Muscle layer of colon (tissue), 2 donors: ENCODE measurements around the gene FSTL5.

ENCODE experiments used
- H3K27ac ChIP-seq: one replicate; pipeline ENCODE4 v1.7.0; 2013; ENCODE audit warnings: low read depth, mild to moderate bottlenecking, low read length, moderate library complexity
- H3K27me3 ChIP-seq, 2 donors: one replicate each; pipeline ENCODE4 v1.7.0; 2013; ENCODE audit warnings: low read length in 2 of 2, mild to moderate bottlenecking in 2 of 2; ENCODE audit not compliant: insufficient read depth in 2 of 2, control insufficient read depth in 1 of 2
- H3K36me3 ChIP-seq: one replicate; pipeline ENCODE4 v1.7.0; 2013; ENCODE audit warnings: mild to moderate bottlenecking, low read length; ENCODE audit not compliant: insufficient read depth
- H3K4me1 ChIP-seq: one replicate; pipeline ENCODE4 v1.7.0; 2013; ENCODE audit warnings: mild to moderate bottlenecking, low read length; ENCODE audit not compliant: insufficient read depth
- H3K4me3 ChIP-seq, 2 donors: one replicate each; pipeline ENCODE4 v1.7.0; 2013; ENCODE audit warnings: low read length in 2 of 2, low read depth in 1 of 2, mild to moderate bottlenecking in 1 of 2, moderate library complexity in 1 of 2
- H3K9ac ChIP-seq: one replicate; pipeline ENCODE4 v1.7.0; 2013; ENCODE audit warnings: low read length
- H3K9me3 ChIP-seq: one replicate; pipeline ENCODE4 v1.7.0; 2013; ENCODE audit warnings: mild to moderate bottlenecking, low read length
- donor health status: abdominal sarcoma.
- donor health status: Adenocarcinoma of cecum.

FSTL5 gene

GRCh38 chr4:161345741-161346140 is 818.1 kb downstream of the FSTL5 start:
- no peak overlapping the region for H3K9ac ChIP-seq
- no peaks in the 10 kb centered on the region for H3K4me1 ChIP-seq
- no peaks in the 10 kb centered on the region for H3K27me3 ChIP-seq
- no peak overlapping the region for H3K27ac ChIP-seq
- no peaks in the 10 kb centered on the region for H3K36me3 ChIP-seq
- no peaks in the 10 kb centered on the region for H3K9me3 ChIP-seq
- H3K4me3 ChIP-seq: no peak overlapping the region

- Histone ChIP-seq H3K4me1 (no peaks in the 10 kb centered on the region), H3K9me3 (no peaks in the 10 kb centered on the region), H3K36me3 (no peaks in the 10 kb centered on the region), H3K27me3 (no peaks in the 10 kb centered on the region), H3K9ac (no peak overlapping the region), H3K27ac (no peak overlapping the region), H3K4me3 (no peak overlapping the region)
Observed at GRCh38 chr4:161343569-161343950, 820.2 kb downstream of the FSTL5 start.

- H3K9ac ChIP-seq: no peak overlapping the region
- H3K36me3 ChIP-seq: no peaks in the 10 kb centered on the region
- no peaks in the 10 kb centered on the region for H3K27me3 ChIP-seq
- no peak overlapping the region for H3K27ac ChIP-seq
- H3K9me3 ChIP-seq: no peaks in the 10 kb centered on the region
- no peaks in the 10 kb centered on the region for H3K4me1 ChIP-seq
- no peak overlapping the region for H3K4me3 ChIP-seq
Observed at GRCh38 chr4:161342881-161343568, 820.8 kb downstream of the FSTL5 start.

- no peak overlapping the region for H3K9ac ChIP-seq
Observed at GRCh38 chr4:161336621-161337020, 827.2 kb downstream of the FSTL5 start.

GRCh38 chr4:161336016-161336530 is 827.7 kb downstream of the FSTL5 start:
- no peaks in the 10 kb centered on the region for H3K36me3 ChIP-seq
- no peak overlapping the region for H3K4me3 ChIP-seq
- H3K27ac ChIP-seq: no peak overlapping the region
- no peaks in the 10 kb centered on the region for H3K4me1 ChIP-seq
- H3K27me3 ChIP-seq: no peaks in the 10 kb centered on the region
- no peaks in the 10 kb centered on the region for H3K9me3 ChIP-seq
- H3K9ac ChIP-seq: no peak overlapping the region

More at GRCh38 chr4:161336621-161337020, 827.2 kb downstream of the FSTL5 start:
- Histone ChIP-seq H3K4me1 (no peaks in the 10 kb centered on the region), H3K4me3 (no peak overlapping the region), H3K9me3 (no peaks in the 10 kb centered on the region), H3K27ac (no peak overlapping the region), H3K36me3 (no peaks in the 10 kb centered on the region), H3K27me3 (no peaks in the 10 kb centered on the region)
